HG03045 (cell line): Measurements from ENCODE around the gene C1orf232.

ENCODE experiments used
- ATAC-seq: cut with Tn5 transposase; IDR thresholded peaks from one replicate; pipeline ENCODE4 v1.9.1; 2021; ENCODE audit warnings: mild to moderate bottlenecking, moderate library complexity; ENCODE audit not compliant: unreplicated experiment

Gene C1orf232

DNA sequence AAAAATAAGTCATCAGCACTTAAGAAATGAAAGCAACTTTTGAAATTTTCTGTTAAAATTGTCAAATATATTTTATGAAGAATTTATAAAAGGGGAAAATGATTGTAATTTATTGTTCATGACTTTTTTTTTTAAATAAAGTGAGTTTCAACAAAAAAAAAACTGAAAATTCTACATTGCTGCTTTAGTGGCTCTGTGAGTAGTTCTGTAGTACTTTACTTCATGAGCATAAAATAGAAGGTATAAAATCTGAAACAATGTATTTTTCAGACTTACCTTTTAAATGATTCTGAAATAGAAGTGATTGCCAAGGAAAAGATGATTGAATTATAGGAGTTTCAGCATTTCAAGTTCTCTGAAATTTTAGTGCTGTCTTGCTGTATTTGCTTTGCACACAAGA is 43.4 kb downstream of the C1orf232 start:
- ATAC-seq: no peak

DNA sequence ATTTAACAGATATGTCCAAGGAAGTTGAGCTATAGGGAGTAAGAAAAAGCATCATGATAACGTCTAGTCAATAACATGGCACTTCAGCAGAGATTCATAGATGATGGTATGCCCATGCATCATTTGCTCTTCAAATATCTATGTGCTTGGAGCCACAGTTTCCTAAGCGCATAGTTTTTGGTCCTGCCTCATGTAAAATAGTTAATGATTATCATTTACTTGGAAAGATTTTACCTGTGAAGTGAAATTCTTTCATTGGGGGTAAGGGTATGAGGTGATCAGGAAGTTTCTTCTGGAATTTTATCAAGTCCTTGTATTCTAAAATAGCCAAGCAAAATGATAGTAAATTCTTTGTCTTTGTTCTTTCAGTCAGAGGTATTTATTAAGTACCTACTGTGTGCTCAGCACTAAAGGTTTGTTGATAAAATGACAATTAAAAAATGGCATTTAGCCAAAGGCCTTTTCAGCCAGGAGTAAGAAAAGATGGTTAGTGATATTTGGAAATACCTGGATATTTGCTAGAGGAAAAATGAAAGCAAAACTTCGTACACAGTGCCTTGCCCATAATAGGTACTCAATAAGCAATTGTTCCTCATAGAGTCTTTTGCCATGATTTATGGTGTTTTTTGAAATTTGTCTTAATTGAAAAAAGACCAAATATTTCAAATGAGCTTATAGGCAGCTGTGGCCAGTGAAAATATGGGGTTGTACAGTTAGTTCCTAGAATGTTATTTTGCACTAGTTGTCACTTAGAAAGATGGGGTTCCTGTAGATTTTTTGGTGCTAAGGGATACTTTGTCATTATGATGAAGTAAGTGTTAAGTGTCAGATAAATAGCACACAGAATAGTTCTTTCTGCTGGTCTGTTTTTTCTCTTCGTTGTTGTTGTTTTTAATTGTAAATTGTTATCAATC is 44.1 kb downstream of the C1orf232 start:
- no peak for ATAC-seq

DNA sequence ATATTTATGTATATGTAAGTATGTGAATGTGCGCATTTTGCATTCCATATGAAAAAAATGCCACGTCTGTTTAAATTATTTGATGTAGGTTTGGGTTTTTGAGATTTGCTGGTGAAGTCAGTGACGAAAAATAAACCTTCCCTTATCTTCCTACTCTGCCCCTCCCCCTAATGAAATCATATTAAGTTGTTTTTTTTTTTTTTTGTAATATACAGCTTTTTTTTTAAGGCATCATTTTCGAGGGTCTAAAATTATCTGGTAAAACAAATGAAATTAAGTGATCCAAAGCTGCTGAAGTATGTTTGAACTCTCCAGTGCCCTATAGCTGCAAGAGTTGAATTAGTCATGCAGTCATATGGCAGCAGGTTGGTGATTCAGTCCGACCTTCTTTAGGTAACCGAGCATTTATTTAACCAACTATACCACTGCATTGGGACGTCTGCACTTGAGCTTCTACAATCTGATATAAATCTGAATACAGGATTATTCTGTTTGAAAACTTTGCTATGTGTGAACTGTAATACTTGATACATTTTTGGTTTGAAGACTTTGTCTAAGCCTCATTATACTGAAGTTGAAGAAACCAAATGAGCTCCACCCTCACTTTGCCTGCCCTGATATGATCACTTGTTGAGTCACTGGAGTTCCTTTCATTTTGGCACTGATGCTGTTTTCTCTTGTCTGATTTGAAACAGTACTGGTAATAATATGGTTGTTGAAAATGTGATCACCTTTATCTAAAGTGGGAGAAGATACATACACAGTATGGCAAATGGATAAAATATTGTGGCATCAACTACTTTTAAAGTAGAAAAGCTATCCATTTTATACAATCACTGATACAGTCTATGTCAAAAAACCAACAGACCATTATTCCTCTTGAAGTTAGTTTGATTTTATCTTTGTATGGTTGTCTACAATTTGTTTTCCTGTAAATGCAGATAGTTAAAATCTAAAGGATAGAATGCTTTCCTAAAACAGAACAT is 45.5 kb downstream of the C1orf232 start:
- no peak for ATAC-seq

DNA sequence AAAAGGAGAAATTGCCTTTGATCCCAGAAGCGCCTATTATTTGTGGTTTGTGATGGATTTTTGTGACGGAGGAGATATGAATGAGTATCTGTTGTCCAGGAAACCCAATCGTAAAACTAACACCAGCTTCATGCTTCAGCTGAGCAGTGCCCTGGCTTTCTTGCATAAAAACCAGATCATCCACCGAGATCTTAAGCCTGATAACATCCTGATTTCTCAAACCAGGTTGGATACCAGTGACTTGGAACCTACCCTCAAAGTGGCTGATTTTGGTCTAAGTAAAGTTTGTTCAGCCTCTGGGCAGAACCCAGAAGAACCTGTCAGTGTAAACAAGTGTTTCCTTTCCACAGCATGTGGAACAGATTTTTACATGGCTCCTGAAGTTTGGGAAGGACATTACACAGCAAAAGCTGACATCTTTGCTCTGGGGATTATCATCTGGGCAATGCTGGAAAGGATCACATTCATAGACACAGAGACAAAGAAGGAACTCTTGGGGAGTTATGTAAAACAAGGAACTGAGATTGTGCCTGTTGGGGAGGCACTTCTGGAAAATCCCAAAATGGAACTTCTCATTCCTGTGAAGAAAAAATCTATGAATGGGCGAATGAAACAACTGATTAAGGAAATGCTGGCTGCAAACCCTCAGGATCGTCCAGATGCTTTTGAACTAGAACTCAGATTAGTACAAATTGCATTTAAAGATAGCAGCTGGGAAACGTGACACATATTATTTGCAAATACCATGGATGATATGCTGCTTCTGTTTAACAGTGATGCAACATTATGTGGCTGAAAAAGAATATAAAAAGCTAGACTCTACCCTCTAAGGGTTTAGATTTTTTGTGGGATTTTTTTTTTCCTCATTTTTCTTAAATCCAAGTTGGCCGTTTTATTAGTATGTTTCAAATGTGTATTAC is 46.6 kb downstream of the C1orf232 start:
- ATAC-seq: no peak

DNA sequence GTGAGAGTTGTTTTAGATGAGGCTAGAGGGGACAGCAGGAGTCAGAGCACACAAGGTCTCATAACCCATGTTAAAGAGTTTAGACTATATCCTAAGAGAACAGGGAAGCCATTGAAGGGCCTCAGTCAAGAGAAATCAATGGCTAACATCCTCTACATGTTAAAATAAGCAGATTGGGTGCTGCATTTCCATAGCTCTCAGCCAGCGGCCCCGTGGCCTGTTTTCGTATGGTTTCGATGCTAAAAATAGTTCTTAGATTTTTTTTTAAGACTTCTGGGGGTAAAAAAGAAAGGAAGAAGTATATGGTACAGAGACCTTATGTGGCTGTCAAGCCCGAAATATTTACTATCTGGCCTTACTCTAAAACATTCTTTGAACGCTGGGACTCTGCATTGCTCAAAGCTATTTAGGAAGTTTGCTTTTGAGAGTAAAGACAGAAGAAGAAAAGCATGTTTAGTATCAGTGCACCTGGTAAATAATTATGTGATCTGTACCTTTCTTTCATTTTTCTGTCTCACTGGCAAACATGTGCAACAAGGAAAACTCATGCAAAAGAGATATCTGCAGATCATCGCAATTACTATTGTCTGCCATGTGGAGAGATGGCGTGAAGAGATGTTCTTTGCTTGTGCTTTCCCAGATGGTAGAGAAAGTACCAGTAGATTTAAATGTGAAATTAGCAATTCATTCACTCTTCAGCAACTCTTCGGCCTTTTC is 48.7 kb downstream of the C1orf232 start:
- peak; percentile 56 for ATAC-seq

DNA sequence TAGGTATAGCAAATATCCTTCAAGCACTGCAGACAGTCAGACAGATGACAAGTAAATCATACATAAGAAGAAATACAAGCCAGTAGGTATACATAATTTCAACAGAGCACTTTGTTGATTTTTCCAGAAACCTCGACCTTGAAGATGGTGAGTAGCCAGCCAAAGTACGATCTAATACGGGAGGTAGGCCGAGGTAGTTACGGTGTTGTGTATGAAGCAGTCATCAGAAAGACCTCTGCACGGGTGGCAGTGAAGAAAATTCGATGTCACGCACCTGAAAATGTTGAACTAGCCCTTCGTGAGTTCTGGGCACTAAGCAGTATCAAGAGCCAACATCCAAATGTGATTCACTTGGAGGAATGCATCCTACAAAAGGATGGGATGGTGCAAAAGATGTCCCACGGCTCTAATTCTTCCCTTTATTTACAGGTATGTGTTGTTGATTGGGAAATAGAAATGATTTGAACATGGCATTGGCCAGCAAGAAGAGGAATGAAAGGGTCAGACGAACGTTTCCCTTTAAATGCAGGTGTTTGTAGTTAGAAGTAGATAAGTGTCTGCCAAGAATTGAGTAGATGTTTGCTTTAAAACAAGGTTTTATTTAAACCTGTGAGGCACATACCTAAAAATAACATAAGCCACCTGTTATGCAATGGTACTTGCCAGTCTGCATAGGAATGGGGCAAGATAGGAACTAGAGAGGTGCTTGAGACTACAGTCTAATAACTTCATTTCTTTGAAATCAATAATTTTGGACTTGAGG is 54.4 kb downstream of the C1orf232 start:
- ATAC-seq: no peak
